ENCODE data around the gene TJP1.
A peak's percentile ranks its signal among the peaks of the same experiment; 100 is the strongest.
"Not testable (repeated sequence)": the region's sequence is repeated elsewhere in the genome, so short reads cannot be mapped to it uniquely, and the experiment has no call there.

TJP1 gene

DNA sequence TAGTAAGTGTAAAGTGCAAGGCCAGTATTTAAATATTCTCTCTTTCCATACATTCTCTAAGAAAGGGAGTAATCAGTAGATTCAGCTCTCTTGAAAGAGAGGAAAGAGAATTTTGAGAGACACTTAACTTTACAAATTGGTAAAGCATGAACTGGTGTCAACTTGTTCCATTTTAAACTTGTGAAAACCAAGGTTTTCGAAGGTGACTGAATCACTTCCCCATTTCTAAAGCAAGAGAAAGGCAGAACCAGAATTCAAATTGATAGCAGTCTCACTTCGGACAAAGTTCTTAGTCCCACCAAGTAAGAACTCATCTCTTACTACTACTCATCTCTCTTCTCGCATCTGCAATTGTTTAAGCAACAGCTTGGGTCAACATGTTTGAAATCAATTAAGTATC is 22.4 kb downstream of the TJP1 start:
- no peak for DNase-seq (ENCODE audit: low spot score)

DNA sequence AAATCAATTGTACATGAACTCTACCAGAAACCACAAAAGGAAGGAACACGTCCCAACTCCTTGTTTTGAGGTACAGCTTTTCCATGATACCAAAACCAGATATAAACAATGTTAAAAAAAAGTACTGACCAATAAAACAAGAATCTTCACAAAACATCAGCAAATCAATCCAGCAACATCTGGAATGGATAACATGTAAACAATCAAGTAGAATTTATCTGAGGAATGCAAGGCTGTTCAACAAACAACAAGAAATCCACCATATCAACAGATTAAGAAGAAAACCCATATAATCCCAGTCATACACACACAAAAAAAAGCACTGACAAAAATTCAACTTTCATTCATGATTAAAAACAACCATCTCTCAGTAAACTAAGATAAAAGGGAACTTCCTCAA is 26.7 kb downstream of the TJP1 start:
- DNase-seq (ENCODE audit: low spot score) = no peak

DNA sequence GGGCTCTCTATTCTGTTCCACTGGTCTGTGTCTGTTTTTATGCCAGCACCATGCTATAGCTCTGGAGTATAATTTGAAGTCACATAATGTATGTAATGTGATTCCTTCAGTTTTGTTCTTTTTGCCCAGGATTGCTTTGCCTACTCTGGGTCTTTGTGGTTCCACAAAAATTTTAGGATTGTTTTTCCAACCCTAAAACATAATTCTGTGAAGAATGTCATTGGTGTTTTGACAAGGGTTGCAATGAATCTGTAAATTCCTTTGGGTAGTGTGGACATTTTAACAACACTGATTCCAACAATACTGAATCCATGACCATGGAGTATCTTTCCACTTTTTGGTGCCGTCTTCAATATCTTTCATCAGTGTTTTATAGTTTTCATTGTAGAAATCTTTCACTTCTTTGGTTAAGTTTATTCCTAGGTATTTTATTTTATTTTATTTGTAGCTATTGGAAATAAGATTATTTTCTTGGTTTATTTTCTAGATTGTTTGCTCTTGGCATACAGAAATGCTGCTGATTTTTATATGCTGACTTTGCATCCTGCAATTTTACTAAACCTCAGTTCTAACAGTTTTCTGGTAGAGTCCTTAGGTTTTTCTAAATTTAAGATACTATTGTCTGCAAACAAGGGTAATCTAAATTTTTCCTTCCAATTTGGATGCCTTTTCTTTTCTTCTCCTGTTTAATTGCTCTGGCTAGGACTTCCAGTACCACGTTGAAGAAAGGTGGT is 29.7 kb downstream of the TJP1 start:
- DNase-seq (ENCODE audit: low spot score) = no peak

- no peak for DNase-seq (ENCODE audit: low spot score)
Measured at GRCh38 chr15:29790607-29791006, 31.7 kb downstream of the TJP1 start.

DNA sequence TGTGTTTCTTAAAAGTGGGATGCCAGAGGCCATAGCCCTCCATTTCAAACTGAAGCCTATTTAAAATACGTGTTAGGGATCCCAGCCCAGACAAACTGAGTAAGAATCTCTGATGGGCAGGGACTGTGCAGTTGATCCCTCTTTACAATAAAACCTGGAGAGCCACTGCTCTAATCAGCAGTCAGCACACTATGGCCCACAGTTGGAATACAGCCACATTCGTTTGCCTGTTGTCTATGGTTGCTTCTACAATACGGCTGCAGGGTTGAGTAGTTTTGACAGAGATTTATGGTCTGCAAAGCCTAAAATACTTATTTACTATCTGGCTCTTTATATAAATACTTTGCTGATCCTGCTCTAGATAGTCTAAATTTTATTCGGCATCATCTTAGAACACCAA is 32.4 kb downstream of the TJP1 start:
- no peak for DNase-seq (ENCODE audit: low spot score)

GRCh38 chr15:29788433-29789034 is 33.7 kb downstream of the TJP1 start:
- DNase-seq (ENCODE audit: low spot score) = no peak

DNA sequence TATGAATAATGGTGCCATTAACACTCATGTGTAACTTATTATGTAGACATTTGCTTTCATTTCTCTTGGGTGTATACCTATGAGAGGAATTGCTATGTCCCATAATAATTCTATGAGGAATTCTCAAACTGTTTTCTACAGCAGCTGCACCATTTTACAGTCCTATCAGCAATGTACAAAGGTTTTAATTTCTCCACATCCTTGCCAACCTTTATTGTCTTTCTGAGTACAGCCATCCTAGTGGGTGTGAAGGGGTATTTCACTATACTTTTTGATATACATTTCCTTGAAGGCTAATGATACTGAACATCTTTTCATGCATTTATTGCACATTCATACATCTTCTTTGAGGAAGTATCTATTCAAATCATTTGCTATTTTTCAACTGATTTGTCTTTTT is 34.5 kb downstream of the TJP1 start:
- DNase-seq (ENCODE audit: low spot score) = no peak

GRCh38 chr15:29785642-29786041 is 36.6 kb downstream of the TJP1 start:
- DNase-seq (ENCODE audit: low spot score) = no peak

- DNase-seq (ENCODE audit: low spot score) = no peak
Measured at GRCh38 chr15:29785136-29785535, 37.1 kb downstream of the TJP1 start.

DNA sequence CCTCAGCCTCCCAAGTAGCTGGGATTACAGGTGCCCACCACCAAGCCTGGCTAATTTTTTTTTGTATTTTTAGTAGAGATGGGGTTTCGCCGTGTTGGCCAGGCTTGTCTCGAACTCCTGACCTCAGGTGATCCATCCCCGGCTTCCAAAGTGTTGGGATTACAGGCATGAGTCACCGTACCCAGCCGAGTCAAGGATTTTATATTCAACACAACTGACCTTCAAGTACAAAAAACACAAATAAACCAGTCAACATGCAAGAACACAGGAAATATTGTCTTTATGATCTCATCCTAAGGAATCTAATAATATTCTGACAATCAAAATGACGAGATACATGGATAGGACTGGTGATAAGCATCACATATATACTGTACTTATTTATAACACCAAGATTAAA is 37.9 kb downstream of the TJP1 start:
- no peak for DNase-seq (ENCODE audit: low spot score)

GRCh38 chr15:29782816-29783215 is 39.5 kb downstream of the TJP1 start:
- DNase-seq (ENCODE audit: low spot score) = not testable (repeated sequence)

- no peak for DNase-seq (ENCODE audit: low spot score)
Measured at GRCh38 chr15:29778382-29778781, 43.9 kb downstream of the TJP1 start.

- DNase-seq (ENCODE audit: low spot score) = no peak
Measured at GRCh38 chr15:29776859-29777258, 45.4 kb downstream of the TJP1 start.

GRCh38 chr15:29774900-29775299 is 47.4 kb downstream of the TJP1 start:
- DNase-seq (ENCODE audit: low spot score) = no peak

GRCh38 chr15:29773816-29774215 is 48.5 kb downstream of the TJP1 start:
- DNase-seq (ENCODE audit: low spot score) = no peak

GRCh38 chr15:29773000-29773399 is 49.3 kb downstream of the TJP1 start:
- no peak for DNase-seq (ENCODE audit: low spot score)

DNA sequence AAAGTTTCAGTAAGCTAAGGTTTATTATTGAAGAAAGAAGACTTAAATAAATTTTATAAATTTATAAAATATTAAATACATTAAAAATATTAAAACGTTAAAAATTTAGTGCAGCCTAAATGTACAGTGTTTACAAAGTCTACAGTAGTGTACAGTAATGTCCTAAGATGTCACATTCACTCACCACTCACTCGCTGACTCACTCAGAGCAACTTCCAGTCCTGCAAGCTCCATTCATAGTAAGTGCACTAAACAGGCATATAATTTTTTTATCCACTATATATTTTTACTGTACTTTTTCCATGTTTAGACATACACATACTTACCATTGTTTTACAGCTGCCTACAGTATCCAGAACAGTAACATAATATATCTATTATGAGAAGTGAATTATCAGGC is 51.5 kb downstream of the TJP1 start:
- no peak for DNase-seq (ENCODE audit: low spot score)

- peak; percentile 7 for DNase-seq (ENCODE audit: low spot score)
Measured at GRCh38 chr15:29765898-29766527, 56.3 kb downstream of the TJP1 start.

GRCh38 chr15:29765234-29765841 is 56.9 kb downstream of the TJP1 start:
- DNase-seq (ENCODE audit: low spot score) = no peak

GRCh38 chr15:29759596-29759995 is 62.7 kb downstream of the TJP1 start:
- DNase-seq (ENCODE audit: low spot score) = no peak

GRCh38 chr15:29756358-29757267 is 65.7 kb downstream of the TJP1 start:
- DNase-seq (ENCODE audit: low spot score) = no peak

- not testable (repeated sequence) for DNase-seq (ENCODE audit: low spot score)
Measured at GRCh38 chr15:29754009-29754408, 68.3 kb downstream of the TJP1 start.
